Measurements from ENCODE around the gene CHMP5. TPM values are rescaled to one million over a fixed set of nuclear protein-coding genes. Genes with fewer than 3 reads are reported as not detected.
"Not testable (repeated sequence)": the region's sequence is repeated elsewhere in the genome, so short reads cannot be mapped to it uniquely, and the experiment has no call there.

CHMP5 gene
- total RNA-seq, 4 donors from 2014 or later, result 43.7 to 60.3 (median 50.7) TPM

- Histone ChIP-seq H3K27me3 (no peaks in the 10 kb centered on the region), H3K4me1 (no peaks in the 10 kb centered on the region), H3K9me3 (no peaks in the 10 kb centered on the region), H3K4me3 (no peak overlapping the region), H3K36me3 (peaks cover 93% of the 10 kb centered on the region), H3K27ac (no peak overlapping the region)
- TF ChIP-seq CTCF (IDR thresholded peaks at IDR 0.05) (no peak), POLR2AphosphoS5 (IDR thresholded peaks at IDR 0.05) (no peak), POLR2A (IDR thresholded peaks at IDR 0.05) (no peak), EP300 (IDR thresholded peaks at IDR 0.05) (no peak)
- 91% methylated on average over 2 of the region's 2 CpGs for WGBS
- no peak for DNase-seq (ENCODE audit: low spot score in 2 of 2)
Measured at GRCh38 chr9:33311953-33312352, 47.1 kb downstream of the CHMP5 start.

DNA sequence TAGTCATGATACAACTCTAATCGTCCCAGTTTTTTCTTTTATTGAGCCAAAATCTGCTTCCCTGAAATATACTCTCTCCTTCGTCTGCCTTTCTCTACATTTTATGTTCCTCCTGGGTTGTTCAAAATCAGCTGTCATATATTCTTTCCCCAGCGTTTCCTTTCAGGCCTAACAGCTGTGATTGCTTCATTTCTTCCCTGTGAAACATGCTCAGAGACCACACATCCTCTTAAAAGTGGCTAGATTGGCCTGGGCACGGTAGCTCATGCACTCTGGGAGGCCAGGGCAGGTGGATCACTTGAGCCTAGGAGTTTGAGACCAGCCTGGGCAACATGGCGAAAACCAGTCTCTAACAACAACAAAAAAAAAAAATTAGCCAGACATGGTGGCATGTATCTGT is 50.5 kb downstream of the CHMP5 start:
- Histone ChIP-seq H3K9me3 (no peaks in the 10 kb centered on the region), H3K4me1 (no peaks in the 10 kb centered on the region), H3K4me3 (no peak overlapping the region), H3K27ac (no peak overlapping the region), H3K36me3 (peaks cover 89% of the 10 kb centered on the region), H3K27me3 (no peaks in the 10 kb centered on the region)
- TF ChIP-seq POLR2AphosphoS5 (IDR thresholded peaks at IDR 0.05), result no peak
- TF ChIP-seq POLR2A (IDR thresholded peaks at IDR 0.05), result no peak
- TF ChIP-seq CTCF (IDR thresholded peaks at IDR 0.05), result no peak
- no peak for TF ChIP-seq EP300 (IDR thresholded peaks at IDR 0.05)
- WGBS, result 76% methylated on average over 5 of the region's 5 CpGs
- DNase-seq (ENCODE audit: low spot score in 2 of 2), result no peak

GRCh38 chr9:33317136-33317535 is 52.3 kb downstream of the CHMP5 start:
- H3K9me3 ChIP-seq; H3K4me3 ChIP-seq; H3K4me1 ChIP-seq; H3K27ac ChIP-seq; H3K27me3 ChIP-seq; DNase-seq (ENCODE audit: low spot score in 2 of 2): not testable (repeated sequence)
- H3K36me3 ChIP-seq, result peaks cover 89% of the 10 kb centered on the region
- 98% methylated on average over 3 of the region's 3 CpGs for WGBS

- DNase-seq (ENCODE audit: low spot score in 2 of 2), result no peak
- H3K4me3 ChIP-seq, result no peak overlapping the region
- 97% methylated on average over 3 of the region's 3 CpGs for WGBS
- H3K4me1 ChIP-seq, result no peaks in the 10 kb centered on the region
- H3K9me3 ChIP-seq, result no peaks in the 10 kb centered on the region
- no peak for TF ChIP-seq CTCF (IDR thresholded peaks at IDR 0.05)
- TF ChIP-seq POLR2A (IDR thresholded peaks at IDR 0.05), result no peak
- no peak for TF ChIP-seq EP300 (IDR thresholded peaks at IDR 0.05)
- no peak for TF ChIP-seq POLR2AphosphoS5 (IDR thresholded peaks at IDR 0.05)
- H3K27ac ChIP-seq, result no peak overlapping the region
- H3K27me3 ChIP-seq, result no peaks in the 10 kb centered on the region
- peaks cover 89% of the 10 kb centered on the region for H3K36me3 ChIP-seq
Measured at GRCh38 chr9:33318225-33318624, 53.4 kb downstream of the CHMP5 start.

DNA sequence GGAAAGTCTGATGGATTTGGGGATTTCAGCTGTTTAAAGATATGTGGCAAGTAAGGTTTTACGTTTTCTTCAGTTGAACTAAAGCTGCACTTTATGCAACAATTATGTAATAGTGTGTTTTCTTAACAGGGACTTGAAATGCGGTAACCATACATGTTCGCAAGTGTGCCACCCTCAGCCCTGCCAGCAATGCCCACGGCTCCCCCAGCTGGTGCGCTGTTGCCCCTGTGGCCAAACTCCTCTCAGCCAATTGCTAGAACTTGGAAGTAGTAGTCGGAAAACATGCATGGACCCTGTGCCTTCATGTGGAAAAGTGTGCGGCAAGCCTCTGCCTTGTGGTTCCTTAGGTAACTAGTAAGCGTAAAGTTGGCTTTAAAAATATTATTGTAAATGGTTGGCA is 53.9 kb downstream of the CHMP5 start:
- WGBS, result 93% methylated on average over 8 of the region's 8 CpGs

More for the DNA sequence above, 53.9 kb downstream of the CHMP5 start:
- Histone ChIP-seq H3K27me3 (no peaks in the 10 kb centered on the region), H3K27ac (no peak overlapping the region), H3K4me3 (no peak overlapping the region), H3K36me3 (peaks cover 88% of the 10 kb centered on the region), H3K4me1 (no peaks in the 10 kb centered on the region), H3K9me3 (no peaks in the 10 kb centered on the region)
- no peak for TF ChIP-seq POLR2A (IDR thresholded peaks at IDR 0.05)
- no peak for TF ChIP-seq EP300 (IDR thresholded peaks at IDR 0.05)
- TF ChIP-seq CTCF (IDR thresholded peaks at IDR 0.05), result no peak
- no peak for DNase-seq (ENCODE audit: low spot score in 2 of 2)

Data from suprapubic skin (tissue), 4 donors.